ENCODE measurements around the gene NFIB. TPM values are rescaled to one million over a fixed set of nuclear protein-coding genes. Genes with fewer than 3 reads are reported as not detected.

Gene NFIB
- total RNA-seq, 1 experiment from 2014 or later, result 14.3 TPM

DNA sequence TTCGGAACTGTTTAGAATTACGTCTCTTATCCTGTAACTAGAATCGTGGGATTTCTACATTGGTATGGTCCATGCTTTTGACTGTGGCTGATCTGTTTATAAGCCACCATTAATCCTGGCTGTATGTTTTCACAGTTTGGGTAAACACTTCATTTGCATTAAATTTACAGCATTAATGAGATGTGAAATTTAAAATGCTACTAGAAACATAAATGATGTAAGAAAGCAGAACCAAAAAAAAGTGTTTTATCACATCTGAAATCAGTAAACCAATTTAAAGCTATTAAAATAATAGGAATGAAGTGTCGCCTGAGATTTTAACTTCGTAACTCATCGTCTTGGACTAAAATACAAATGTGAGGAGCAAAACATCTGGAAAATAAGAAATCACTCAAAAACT lies 201.7 kb downstream of the NFIB start:
- Mint-ChIP-seq H3K9me3 (no peaks in the 10 kb centered on the region), H3K27ac (no peak overlapping the region), H3K36me3 (ENCODE audit: insufficient read depth in 1 of 3, low read depth in 3 of 3) (peaks cover 0 to 16% (median 0%) of the 10 kb centered on the region in 3 experiments; a peak in 3 of 7 replicates), H3K4me3 (no peak overlapping the region), H3K4me1 (peaks cover 19 to 24% of the 10 kb centered on the region in 2 experiments), H3K27me3 (ENCODE audit: low read depth) (no peaks in the 10 kb centered on the region)
- Histone ChIP-seq H3K4me2 (ENCODE audit: insufficient read depth, insufficient read length, low read length) (no peak overlapping the region), H3K27me3 (ENCODE audit: insufficient read depth, low read length) (no peaks in the 10 kb centered on the region), H2AFZ (ENCODE audit: low read length) (no peak overlapping the region), H3K23me2 (ENCODE audit: insufficient read length, low read depth, low read length, poor library complexity, severe bottlenecking) (no peaks in the 10 kb centered on the region), H3K27ac (ENCODE audit: insufficient read length, low read depth, low read length) (no peak overlapping the region), H4K8ac (replicated peaks; ENCODE audit: insufficient read length, low read depth, low read length) (no peak overlapping the region), H3K14ac (ENCODE audit: insufficient read depth, low read length) (no peak overlapping the region), H3K9me3 (ENCODE audit: control insufficient read depth, low read depth, low read length) (no peaks in the 10 kb centered on the region), H3K79me1 (ENCODE audit: insufficient read depth, low read depth, low read length, poor library complexity, severe bottlenecking) (no peaks in the 10 kb centered on the region), H2BK120ac (ENCODE audit: low read depth, low read length, poor library complexity, severe bottlenecking) (no peak overlapping the region), H2BK20ac (ENCODE audit: low read depth, low read length, poor library complexity, severe bottlenecking) (no peak overlapping the region), H2AK5ac (ENCODE audit: insufficient read length, low read length) (no peak overlapping the region), H3K4me1 (ENCODE audit: insufficient read depth, low read length) (peaks cover 3% of the 10 kb centered on the region; the same call in 1 of the 2 replicates), H2BK12ac (ENCODE audit: insufficient read length, low read depth, low read length) (no peak overlapping the region), H2BK15ac (ENCODE audit: low read depth, low read length) (no peak overlapping the region), H4K20me1 (ENCODE audit: control insufficient read depth, insufficient read depth, insufficient read length) (no peaks in the 10 kb centered on the region), H3T11ph (ENCODE audit: low read length) (no peak overlapping the region), H3K23ac (ENCODE audit: insufficient read length, low read depth, low read length) (no peak overlapping the region), H3K9ac (ENCODE audit: extremely low read depth, insufficient read length, low read length) (no peak overlapping the region), H2BK5ac (ENCODE audit: insufficient read length, low read length) (no peak overlapping the region), H3K56ac (ENCODE audit: insufficient read length, low read depth, low read length) (no peak overlapping the region), H3K4ac (ENCODE audit: low read depth, low read length) (no peak overlapping the region), H4K91ac (ENCODE audit: insufficient read length, low read depth, low read length) (no peak overlapping the region), H4K5ac (ENCODE audit: insufficient read length, low read depth, low read length) (no peak overlapping the region), H3K18ac (ENCODE audit: insufficient read length, low read depth, low read length) (no peak overlapping the region), H3K79me2 (ENCODE audit: insufficient read depth, low read length) (no peaks in the 10 kb centered on the region)
- DNase-seq, result no peak
- no CpG with 5 or more reads among the region's 6 CpGs for WGBS (ENCODE audit: extremely low coverage, insufficient read length, low lambda C conversion rate)
- TF ChIP-seq, protein P1, sequence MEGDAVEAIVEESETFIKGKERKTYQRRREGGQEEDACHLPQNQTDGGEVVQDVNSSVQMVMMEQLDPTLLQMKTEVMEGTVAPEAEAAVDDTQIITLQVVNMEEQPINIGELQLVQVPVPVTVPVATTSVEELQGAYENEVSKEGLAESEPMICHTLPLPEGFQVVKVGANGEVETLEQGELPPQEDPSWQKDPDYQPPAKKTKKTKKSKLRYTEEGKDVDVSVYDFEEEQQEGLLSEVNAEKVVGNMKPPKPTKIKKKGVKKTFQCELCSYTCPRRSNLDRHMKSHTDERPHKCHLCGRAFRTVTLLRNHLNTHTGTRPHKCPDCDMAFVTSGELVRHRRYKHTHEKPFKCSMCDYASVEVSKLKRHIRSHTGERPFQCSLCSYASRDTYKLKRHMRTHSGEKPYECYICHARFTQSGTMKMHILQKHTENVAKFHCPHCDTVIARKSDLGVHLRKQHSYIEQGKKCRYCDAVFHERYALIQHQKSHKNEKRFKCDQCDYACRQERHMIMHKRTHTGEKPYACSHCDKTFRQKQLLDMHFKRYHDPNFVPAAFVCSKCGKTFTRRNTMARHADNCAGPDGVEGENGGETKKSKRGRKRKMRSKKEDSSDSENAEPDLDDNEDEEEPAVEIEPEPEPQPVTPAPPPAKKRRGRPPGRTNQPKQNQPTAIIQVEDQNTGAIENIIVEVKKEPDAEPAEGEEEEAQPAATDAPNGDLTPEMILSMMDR (conservative IDR thresholded peaks at IDR 0.05), result no peak

Measured in H9 (cell line).